Choroid plexus epithelial cell (primary cell): ENCODE results near the gene TACSTD2.
"Not testable (repeated sequence)": the region's sequence is repeated elsewhere in the genome, so short reads cannot be mapped to it uniquely, and the experiment has no call there.

Experiments used
- DNase-seq: peaks from one replicate; pipeline ENCODE4 v3.0.0-alpha.2; 2010; ENCODE audit warnings: low read depth
- H3K4me3 ChIP-seq: 2 replicates; pipeline ENCODE4 v1.5.1; 2011; ENCODE audit warnings: low read depth, mild to moderate bottlenecking, control low read depth, low read length, moderate library complexity
- TF ChIP-seq, protein P1 (sequence below): conservative IDR thresholded peaks from 2 replicates; pipeline ENCODE4 v1.5.1; 2011; ENCODE audit warnings: low read depth, mild to moderate bottlenecking, control low read depth, inconsistent platforms, low read length, moderate library complexity

The TACSTD2 gene

DNA sequence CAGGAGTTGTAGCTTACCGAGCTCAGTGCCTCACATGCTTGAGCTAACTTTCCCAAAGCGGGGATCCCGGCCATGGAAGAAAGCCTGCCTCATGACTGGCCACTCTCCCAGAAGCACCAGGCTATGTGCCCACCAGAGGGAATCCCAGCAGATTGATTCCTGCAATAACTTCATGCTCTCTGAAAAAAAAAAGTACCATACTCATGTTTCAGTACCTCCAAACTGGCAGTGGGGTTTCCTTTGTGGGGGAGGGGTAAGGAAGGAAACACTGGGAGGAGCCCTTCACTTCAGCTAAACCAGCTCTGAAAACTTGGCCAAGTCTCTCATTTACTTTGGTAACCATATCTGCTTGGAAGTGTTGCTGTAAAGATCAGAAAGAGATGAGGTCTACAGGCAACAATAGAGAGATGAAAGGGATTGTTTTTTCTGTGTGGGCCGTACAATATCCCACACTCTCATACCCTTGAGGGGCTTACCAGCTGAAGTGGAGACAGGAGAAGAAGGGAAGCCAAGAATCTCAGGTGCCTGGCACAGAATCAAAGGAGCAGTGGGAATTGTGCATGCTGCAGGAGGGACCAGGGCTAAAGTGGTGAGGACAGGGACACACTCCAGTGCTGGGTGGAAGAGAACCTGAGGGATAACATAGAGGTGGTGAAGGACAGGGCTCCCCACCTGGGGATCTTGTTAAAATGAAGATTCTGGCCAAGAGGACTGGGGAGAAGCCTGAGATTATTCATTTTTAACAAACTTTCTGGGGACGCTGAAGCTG, 42.4 kb upstream of the TACSTD2 start:
- TF ChIP-seq, protein P1, sequence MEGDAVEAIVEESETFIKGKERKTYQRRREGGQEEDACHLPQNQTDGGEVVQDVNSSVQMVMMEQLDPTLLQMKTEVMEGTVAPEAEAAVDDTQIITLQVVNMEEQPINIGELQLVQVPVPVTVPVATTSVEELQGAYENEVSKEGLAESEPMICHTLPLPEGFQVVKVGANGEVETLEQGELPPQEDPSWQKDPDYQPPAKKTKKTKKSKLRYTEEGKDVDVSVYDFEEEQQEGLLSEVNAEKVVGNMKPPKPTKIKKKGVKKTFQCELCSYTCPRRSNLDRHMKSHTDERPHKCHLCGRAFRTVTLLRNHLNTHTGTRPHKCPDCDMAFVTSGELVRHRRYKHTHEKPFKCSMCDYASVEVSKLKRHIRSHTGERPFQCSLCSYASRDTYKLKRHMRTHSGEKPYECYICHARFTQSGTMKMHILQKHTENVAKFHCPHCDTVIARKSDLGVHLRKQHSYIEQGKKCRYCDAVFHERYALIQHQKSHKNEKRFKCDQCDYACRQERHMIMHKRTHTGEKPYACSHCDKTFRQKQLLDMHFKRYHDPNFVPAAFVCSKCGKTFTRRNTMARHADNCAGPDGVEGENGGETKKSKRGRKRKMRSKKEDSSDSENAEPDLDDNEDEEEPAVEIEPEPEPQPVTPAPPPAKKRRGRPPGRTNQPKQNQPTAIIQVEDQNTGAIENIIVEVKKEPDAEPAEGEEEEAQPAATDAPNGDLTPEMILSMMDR: no peak
- DNase-seq: no peak
- H3K4me3 ChIP-seq: no peak overlapping the region

- TF ChIP-seq, protein P1: no peak
- peak; percentile 93 for DNase-seq
- no peak overlapping the region for H3K4me3 ChIP-seq
Observed at GRCh38 chr1:58618303-58618702, 41.3 kb upstream of the TACSTD2 start.

- DNase-seq: peak; percentile 24
- TF ChIP-seq, protein P1: no peak
Observed at GRCh38 chr1:58611861-58612385, 34.9 kb upstream of the TACSTD2 start.

GRCh38 chr1:58608945-58609344, 31.9 kb upstream of the TACSTD2 start:
- DNase-seq: no peak
- TF ChIP-seq, protein P1: no peak
- no peak overlapping the region for H3K4me3 ChIP-seq

More at GRCh38 chr1:58611861-58612385, 34.9 kb upstream of the TACSTD2 start:
- no peak overlapping the region for H3K4me3 ChIP-seq

- no peak overlapping the region for H3K4me3 ChIP-seq
- no peak for DNase-seq
- TF ChIP-seq, protein P1: no peak
Observed at GRCh38 chr1:58608297-58608696, 31.2 kb upstream of the TACSTD2 start.

- DNase-seq: no peak
- TF ChIP-seq, protein P1: no peak
Observed at GRCh38 chr1:58607391-58607790, 30.3 kb upstream of the TACSTD2 start.

DNA sequence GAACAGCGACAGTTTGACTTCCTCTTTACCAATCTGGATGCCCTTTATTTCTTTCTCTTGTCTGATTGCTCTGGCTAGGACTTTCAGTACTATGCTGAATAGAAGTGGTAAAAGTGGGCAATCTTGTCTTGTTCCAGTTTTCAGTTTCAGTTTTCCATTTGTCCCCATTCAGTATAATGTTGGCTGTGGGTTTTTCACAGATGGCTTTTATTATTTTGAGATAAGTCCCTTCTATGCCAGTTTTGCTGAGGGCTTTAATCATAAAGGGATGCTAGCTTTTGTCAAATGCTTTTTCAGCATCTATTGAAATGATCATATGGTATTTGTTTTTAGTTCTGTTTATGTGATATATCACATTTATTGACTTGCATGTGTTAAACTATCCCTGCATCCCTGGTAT, 24.9 kb upstream of the TACSTD2 start:
- not testable (repeated sequence) for DNase-seq, H3K4me3 ChIP-seq

More at GRCh38 chr1:58607391-58607790, 30.3 kb upstream of the TACSTD2 start:
- H3K4me3 ChIP-seq: no peak overlapping the region
